ENCODE measurements around the gene WDR74. TPM values are rescaled to one million over a fixed set of nuclear protein-coding genes. Genes with fewer than 3 reads are reported as not detected.
A peak's percentile ranks its signal among the peaks of the same experiment; 100 is the strongest.

Gene WDR74
- total and polyA plus RNA-seq, 9 of the 15 experiments (the other 6 are each of a cell fraction or from before 2014, with no cell fraction given): 32.7 to 210 (median 114) TPM

GRCh38 chr11:62791501-62792201 is 47.7 kb downstream of the WDR74 start, which contains the start of gene TMEM223 (continued):
- TF ChIP-seq, protein P1, sequence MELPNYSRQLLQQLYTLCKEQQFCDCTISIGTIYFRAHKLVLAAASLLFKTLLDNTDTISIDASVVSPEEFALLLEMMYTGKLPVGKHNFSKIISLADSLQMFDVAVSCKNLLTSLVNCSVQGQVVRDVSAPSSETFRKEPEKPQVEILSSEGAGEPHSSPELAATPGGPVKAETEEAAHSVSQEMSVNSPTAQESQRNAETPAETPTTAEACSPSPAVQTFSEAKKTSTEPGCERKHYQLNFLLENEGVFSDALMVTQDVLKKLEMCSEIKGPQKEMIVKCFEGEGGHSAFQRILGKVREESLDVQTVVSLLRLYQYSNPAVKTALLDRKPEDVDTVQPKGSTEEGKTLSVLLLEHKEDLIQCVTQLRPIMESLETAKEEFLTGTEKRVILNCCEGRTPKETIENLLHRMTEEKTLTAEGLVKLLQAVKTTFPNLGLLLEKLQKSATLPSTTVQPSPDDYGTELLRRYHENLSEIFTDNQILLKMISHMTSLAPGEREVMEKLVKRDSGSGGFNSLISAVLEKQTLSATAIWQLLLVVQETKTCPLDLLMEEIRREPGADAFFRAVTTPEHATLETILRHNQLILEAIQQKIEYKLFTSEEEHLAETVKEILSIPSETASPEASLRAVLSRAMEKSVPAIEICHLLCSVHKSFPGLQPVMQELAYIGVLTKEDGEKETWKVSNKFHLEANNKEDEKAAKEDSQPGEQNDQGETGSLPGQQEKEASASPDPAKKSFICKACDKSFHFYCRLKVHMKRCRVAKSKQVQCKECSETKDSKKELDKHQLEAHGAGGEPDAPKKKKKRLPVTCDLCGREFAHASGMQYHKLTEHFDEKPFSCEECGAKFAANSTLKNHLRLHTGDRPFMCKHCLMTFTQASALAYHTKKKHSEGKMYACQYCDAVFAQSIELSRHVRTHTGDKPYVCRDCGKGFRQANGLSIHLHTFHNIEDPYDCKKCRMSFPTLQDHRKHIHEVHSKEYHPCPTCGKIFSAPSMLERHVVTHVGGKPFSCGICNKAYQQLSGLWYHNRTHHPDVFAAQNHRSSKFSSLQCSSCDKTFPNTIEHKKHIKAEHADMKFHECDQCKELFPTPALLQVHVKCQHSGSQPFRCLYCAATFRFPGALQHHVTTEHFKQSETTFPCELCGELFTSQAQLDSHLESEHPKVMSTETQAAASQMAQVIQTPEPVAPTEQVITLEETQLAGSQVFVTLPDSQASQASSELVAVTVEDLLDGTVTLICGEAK (IDR thresholded peaks at IDR 0.05): peak; percentile 91
- TF ChIP-seq, protein P1 (CRISPR knock-in tag; IDR thresholded peaks at IDR 0.05): no peak
- TF ChIP-seq ZFPM2 (CRISPR knock-in tag; IDR thresholded peaks at IDR 0.05) (no peak), CCNT2 (IDR thresholded peaks at IDR 0.05; ENCODE audit: borderline replicate concordance, extremely low read depth, insufficient read length, low read depth, low read length) (peak; percentile 76), STAT5B (CRISPR knock-in tag; IDR thresholded peaks at IDR 0.05) (no peak), CBX8 (IDR thresholded peaks at IDR 0.05; ENCODE audit: borderline replicate concordance, extremely low read depth, low read depth, low read length, poor library complexity, severe bottlenecking) (no peak), NONO (IDR thresholded peaks at IDR 0.05; ENCODE audit: low read depth in 2 of 2, low read length in 1 of 2) (0 out of 4 replicates have a peak, but pooled peaks of 1 of the 2 experiments have one; percentile 32), KAT8 (IDR thresholded peaks at IDR 0.05; ENCODE audit: low read depth) (no peak), ZNF395 (CRISPR knock-in tag; IDR thresholded peaks at IDR 0.05) (no peak), ZFX (CRISPR knock-in tag; IDR thresholded peaks at IDR 0.05) (peak; percentile 83), TARDBP (IDR thresholded peaks at IDR 0.05) (peak; percentile 45; the same call in 1 of the 2 replicates), HNRNPK (IDR thresholded peaks at IDR 0.05; ENCODE audit: low read depth, low read length, poor library complexity, severe bottlenecking) (no peak), DMBX1 (CRISPR knock-in tag; IDR thresholded peaks at IDR 0.05; ENCODE audit: borderline replicate concordance) (no peak), CHD1 (IDR thresholded peaks at IDR 0.05; ENCODE audit: low read length) (peak; percentile 56), L3MBTL2 (IDR thresholded peaks at IDR 0.05) (peak; percentile 55; the same call in 1 of the 2 replicates), ZNF134 (CRISPR knock-in tag; conservative IDR thresholded peaks at IDR 0.05) (no peak), MYC (IDR thresholded peaks at IDR 0.05; ENCODE audit: low read depth, low read length) (no peak), MYC (CRISPR knock-in tag; IDR thresholded peaks at IDR 0.05; ENCODE audit: borderline replicate concordance, low read depth) (no peak; the same call in 1 of the 2 replicates)

Measured in K562 (cell line).